Epithelial cell of prostate (primary cell): ENCODE results near the gene ELOVL2.

Experiments
- DNase-seq: peaks from one replicate; pipeline ENCODE4 v3.0.0-alpha.2; 2011; ENCODE audit warnings: low read depth, low spot score
- H3K27ac ChIP-seq: fragments of 450-650 bp; 2 replicates; pipeline ENCODE4 v1.5.1; 2017; ENCODE audit warnings: mild to moderate bottlenecking

Gene ELOVL2

DNA sequence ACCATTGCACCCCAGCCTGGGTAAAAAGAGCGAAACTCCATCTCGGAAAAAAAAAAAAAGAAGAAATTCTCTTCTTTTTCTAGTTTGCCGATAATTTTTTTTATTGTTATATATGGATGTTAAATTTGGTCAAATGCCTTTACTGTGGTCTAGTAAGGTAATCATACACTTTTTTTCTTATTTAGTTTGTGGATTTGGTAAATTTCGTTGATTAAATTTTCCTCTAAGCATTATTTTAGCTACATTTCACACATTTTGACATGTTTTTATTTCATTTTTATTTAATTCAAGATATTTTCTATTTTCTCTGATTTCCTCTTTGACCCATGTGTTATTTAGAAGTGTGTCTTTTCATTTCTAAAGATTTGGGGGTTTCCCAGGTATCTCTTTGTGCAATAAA is 18.0 kb upstream of the ELOVL2 start:
- no peak for DNase-seq

DNA sequence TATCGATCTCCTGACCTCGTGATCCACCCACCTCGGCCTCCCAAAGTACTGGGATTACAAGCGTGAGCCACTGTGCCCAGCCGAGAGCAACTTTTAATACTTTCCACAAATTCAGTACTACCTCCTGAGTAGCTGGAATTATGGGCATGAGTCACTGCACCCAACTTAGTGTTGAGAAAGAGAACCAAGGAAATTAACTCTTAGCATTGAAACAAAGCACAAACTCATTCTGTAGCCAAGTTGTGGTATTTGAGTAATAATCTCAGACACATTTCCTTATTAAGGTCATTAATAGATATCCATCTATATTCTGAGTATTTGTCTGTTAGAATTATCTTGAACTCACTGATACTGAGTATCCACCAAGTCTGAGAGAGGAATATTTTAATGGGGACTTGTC is 14.3 kb upstream of the ELOVL2 start:
- H3K27ac ChIP-seq = no peak overlapping the region
- no peak for DNase-seq

More for the DNA sequence above, 18.0 kb upstream of the ELOVL2 start:
- no peak overlapping the region for H3K27ac ChIP-seq

DNA sequence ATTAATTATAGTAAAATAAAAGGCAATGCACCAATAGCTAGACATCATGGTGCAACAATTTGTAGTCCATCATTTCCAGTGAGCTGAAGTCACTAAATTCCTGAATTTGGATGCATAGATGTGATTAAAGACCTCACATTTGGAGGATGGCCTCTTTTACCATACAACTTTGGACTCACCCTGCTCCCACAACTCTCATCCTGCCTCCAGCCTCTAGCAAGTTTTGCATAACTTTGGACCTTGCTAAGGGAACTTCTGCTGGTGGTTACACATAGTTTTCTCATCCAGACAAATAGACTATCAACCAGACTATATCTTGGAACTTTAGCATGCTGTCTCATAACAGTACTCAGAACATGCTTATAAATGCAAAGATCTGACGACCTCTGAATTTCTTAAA is 12.8 kb upstream of the ELOVL2 start:
- DNase-seq = no peak
- H3K27ac ChIP-seq = no peak overlapping the region

DNA sequence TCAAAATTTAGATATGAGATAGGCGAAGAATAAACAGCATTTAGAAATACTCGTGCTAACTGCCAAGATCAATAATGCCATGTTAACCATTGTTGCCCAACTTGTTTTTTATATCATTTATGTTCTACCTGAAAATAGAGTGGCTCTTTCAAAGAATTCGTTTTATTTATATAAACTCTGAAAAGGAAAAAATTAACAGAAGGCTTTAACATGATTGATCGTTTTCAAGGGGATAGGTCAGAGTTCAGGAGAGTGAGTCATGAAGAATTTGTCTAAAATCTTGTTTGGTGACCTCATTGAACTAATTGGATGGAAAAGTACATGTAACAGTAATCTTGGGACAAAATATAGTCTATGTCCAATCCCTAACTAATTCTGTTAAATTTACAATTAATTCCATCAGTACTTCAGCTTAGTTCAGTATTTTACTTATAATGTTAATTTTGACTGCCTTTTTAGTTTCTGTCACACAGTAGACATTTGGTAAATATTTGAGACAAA is 11.1 kb upstream of the ELOVL2 start:
- no peak overlapping the region for H3K27ac ChIP-seq
- DNase-seq = no peak

DNA sequence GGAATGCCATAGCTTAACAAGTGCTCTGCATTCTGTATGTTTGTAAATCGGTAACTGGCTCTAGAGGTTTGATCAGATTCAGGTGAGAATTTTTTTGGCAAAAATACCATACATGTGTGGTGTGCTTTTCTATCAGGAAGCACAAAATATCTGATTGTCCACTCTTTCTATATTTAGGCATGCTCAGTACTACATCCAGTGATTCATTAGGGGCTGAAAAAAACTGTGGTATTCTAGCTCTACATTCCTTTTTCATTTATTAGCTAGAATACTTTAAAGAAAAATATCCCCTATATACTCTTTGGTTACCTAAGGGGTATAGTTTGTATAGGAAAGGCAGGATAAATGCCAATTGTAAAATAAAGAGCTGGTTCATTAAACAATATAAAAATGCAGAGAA is 10.6 kb upstream of the ELOVL2 start:
- no peak for DNase-seq
- no peak overlapping the region for H3K27ac ChIP-seq

DNA sequence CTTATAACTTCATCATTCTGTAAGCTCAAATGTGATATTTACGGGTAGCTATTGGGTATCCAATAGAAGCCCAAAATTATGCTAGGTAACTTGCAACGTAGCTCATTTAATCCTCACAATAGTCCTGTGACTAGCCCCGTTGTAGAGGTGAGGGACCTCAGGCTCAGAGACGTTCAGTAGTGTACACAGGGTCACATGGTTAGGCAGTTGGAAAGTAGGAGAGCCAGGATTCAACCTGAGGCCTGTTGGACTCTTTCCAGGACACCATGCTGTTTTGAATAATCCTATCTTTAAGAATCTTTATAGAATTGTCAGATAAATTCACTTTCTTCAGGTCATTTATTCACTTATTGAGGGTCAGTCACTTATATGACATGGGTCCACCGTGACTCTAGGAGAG is 9.2 kb upstream of the ELOVL2 start:
- H3K27ac ChIP-seq = no peak overlapping the region
- DNase-seq = no peak

DNA sequence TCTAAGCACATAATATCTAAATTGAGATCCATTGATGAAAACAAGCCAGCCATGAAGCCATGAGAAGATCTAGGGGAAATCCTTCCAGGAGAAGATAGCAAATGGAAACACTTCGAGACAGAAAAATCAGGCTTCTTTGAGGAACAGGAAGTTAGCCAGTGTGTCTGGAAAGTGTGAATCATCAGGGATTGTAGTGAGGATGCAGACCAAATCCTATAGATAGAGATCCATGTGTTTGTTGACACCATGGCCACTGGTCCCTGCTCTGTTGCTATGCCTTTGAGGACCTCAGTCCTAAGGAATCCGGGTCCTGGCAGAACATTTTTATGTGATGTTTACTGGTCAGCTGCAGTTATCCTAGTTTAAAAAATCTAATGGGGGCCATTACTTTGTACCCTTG is 6.6 kb upstream of the ELOVL2 start:
- no peak for DNase-seq
- H3K27ac ChIP-seq = no peak overlapping the region

DNA sequence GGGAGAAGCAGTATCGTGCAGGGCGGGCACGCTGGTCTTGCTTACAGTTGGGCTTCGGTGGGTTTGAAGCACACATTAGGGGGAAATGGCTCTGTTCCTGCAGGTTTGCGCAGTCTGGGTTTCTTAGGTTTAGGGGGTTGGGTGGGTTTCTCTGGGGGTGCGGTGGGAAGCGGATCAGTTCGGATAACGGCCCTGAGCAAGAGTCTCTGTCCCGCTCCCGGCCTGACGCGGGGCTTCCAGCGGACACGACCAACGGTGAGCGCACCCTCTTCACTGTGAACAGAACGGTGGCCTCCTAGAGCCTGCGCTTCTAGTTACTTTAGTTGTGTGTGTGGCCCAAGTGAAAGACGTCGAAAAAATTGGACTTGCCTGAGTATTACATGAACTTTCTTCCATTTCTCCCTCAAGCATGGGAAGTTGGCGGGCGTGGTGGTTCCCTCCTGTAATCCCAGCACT is 635 bp upstream of the ELOVL2 start:
- DNase-seq = no peak
- H3K27ac ChIP-seq = no peak overlapping the region

DNA sequence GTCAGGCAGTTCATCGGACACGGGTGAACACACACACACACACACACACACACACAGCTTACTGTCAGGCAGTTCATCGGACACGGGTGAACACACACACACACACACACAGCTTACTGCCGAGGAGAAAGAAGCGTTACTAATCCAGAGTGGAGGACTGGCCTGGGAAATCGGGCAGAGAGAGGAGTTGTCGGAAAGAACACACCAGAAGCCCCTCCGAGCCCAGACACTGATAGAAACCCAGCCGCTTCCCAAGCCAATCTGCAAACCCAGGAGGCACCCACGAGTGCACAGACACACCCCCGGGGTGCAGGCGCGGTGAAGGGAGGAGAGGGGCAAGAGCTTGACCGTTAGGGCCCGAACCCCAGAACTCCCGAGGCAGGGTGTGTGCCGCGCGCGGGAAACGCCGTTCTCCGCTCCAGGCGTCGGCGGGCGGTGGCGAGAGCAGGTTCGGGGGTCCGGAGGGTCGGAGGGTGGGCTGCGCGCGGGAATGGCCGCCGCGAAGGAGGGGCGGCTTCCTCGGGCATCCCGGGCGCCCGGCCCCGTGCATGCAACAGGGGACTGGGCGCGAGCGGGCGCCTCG is 636 bp downstream of the ELOVL2 start:
- no peak for DNase-seq

DNA sequence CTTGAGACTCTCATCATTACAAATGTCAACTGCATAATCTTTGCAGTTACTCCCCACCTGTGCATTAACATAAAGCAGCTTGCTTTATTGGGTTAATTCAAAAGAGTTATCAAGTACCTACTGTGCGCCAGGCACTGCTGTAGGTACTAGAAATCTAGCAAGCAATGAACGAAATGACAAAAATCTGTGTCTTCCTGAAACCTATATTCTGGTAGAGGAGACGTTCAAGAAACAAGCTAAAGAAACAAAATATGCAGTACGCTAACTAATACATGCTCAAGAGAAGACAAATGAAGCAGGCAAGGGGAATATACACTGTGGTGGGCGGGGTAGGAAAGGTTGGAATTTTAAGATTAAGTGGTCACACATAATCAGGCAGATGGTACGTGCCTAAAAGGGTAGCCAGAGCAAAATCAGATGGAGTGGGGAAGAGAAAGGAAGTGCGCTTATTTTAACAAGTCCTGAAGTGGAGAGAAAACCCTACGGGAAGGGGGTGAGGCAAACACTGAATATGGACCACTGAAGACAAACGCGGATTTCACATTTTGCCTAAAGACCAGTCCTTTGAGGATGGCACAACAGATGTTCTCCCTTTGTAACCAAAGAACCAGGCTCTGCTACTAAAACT is 1.2 kb downstream of the ELOVL2 start:
- no peak overlapping the region for H3K27ac ChIP-seq
- DNase-seq = no peak

More for the DNA sequence above, 636 bp downstream of the ELOVL2 start:
- no peak overlapping the region for H3K27ac ChIP-seq

DNA sequence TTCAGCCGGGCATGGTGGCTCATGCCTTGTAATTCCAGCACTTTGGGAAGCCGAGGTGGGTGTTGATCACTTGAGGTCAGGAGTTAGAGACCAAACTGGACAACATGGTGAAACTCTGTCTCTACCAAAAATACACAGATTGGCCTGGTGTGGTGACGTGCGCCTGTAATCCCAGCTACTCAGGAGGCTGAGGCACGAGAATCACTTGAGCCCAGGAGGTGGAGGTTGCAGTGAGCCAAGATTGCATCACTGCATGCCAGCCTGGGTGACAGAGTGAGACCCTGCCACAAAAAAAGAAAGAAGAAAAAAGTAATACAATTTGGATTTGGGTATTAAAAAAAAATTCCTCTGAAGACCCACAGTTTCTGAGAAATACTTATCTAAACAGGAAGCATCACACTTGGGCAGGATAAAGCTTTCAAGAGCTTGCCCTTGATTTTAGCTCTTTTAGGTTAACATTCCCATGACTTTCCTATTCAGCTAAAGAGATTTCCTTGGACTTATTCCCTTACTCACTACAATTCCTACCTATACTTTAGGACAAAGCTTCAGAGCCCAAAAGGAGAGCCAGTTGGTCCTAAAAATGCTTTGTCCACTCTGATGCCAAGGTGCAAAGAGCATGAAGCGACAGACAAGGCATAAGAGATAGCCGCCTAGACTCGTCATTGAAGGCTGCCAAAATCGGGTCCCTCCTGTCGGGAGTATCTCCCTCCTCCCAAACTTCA is 1.9 kb downstream of the ELOVL2 start:
- no peak for DNase-seq
- H3K27ac ChIP-seq = no peak overlapping the region

DNA sequence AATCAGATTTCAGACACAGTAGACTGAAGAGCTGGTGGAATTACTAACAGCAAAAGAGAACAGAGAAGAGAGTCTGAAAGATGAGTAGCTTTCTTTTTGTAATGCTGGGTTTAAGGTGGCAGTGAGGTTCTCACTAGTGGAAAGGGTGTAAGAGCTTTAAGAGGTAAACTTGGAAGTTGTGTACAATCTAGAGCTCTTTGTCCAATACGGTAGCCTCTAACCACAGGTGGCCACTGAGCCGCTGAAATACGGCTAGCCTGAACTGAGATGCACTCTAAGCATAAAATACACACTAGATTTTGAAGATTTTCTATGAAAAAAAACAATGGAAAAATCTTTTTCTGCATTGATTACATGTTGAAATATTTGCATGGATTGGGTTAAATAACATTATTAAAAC is 4.0 kb downstream of the ELOVL2 start:
- H3K27ac ChIP-seq = no peak overlapping the region
- no peak for DNase-seq

DNA sequence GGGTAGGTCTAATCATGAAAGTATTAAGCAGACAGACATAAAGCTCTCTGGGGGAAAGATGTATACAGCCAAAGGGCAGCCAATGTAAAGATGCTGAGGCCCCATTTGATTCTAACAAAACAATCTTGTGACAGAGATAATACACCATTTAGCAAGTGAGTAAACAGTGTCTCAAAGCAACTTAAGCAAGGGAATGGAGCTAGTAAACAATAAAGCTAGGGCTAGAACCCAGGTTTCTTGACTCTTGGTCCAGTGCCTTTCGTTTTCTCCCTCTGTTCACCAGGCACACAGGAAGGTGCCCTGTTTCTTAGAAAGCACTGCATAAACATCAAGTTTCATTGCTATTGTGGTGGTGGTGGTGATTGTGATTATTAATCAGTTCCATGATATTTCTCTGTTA is 5.1 kb downstream of the ELOVL2 start:
- DNase-seq = no peak
- H3K27ac ChIP-seq = no peak overlapping the region

DNA sequence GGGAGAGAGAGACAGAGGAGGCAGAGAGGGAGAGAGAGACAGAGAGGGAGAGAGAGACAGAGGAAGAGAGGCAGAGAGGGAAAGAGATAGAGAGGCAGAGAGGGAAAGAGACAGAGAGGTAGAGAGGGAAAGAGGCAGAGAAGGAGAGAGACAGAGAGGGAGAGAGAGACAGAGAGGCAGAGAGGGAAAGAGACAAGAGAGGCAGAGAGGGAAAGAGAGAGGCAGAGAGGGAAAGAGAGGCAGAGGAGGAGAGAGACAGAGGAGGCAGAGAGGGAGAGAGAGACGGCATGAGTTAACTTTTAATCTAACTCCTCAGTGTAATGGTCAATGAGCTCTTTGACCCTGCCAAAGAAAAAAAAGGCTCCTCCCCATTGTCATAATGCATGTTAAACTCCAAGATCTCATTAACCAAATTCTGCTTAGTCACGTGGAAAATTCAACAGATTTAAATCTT is 7.1 kb downstream of the ELOVL2 start:
- H3K27ac ChIP-seq = no peak overlapping the region
- DNase-seq = no peak

DNA sequence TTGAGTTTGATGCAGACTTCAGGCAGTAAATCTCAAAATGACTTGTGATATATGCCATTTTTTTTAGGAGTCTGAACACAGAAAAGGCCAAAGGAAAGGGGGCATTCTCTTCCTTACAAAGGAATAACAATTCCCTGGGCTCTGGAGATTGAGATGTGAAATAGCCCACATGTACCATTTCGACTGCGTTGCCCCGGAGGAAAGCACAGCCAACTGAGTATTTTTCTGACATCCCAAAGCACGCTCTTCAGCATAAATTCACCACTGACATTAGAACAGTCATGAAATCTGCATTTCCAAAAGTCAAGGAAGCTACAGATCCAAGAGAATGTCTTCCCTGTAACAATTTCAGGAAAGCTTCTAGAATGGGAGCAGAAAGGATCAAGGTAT is 7.8 kb downstream of the ELOVL2 start:
- H3K27ac ChIP-seq = no peak overlapping the region
- no peak for DNase-seq

DNA sequence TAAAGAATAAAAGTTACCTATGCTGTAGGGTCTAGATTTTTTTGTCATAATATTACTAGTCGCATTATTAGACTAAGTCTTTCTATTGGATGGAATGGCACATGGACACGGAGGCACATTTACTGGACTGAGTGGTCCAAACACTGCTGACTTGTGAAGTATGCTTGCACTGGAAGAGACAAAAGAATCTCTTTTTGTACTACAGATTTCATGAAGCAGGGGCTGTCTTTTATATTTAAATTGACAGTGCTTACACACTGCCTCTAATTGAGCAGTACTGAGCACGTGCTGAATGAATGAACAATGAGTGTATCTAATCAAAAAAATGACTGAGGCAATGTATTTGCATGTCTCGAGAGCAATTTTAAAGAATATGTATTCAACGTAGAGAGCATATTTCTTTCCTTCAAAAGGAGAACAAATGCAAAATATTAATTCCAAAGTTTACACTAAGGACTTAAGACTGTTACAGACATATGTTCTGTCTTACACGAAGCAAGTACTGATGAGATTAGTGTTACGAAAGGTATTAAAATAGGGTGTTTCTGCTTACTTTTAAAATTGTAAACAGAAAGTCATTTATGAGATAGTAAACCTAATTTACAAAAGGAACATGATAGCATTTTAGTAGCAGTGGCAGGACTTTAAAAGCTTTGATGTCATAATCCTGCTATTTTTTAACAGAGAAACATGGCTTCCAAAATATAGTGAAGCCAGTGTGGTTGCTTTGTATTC is 8.3 kb downstream of the ELOVL2 start:
- H3K27ac ChIP-seq = no peak overlapping the region
- no peak for DNase-seq

DNA sequence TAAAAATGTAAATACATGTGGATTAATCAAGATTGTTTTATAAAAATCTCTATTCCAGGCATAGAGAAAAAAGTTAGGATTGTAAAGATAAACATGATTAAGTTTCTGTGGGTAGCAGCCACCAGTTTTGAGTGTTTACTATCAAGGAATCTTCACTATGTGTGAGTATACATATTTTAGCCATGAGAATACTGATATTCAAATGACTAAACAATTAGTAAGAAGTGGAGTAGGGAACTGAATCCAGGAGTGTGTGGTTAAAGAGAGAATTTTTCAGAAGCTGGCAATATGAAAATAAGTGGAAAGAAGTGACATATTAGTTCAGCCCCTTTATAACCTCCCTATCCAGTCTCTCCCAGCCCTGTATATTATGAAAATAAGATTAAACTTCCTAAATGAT is 10.3 kb downstream of the ELOVL2 start:
- H3K27ac ChIP-seq = no peak overlapping the region
- DNase-seq = no peak

DNA sequence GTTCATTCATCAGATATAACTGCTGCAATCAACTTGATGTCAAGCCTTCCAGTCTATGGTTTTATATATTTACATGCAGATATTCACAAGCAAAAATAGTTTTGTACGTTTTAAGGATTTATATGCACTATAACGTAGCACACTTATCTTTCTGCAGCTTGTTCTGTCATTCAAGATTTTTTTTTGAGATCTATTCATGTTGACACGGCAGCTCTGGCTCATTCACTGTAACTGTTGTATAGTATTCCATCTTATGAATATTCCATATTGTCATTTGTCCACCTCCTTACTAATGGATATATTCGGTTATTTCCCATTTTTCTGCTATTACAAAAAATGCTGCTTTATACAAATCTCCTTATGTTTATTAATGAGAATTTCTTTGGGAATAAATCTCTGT is 13.2 kb downstream of the ELOVL2 start:
- H3K27ac ChIP-seq = no peak overlapping the region
- no peak for DNase-seq

DNA sequence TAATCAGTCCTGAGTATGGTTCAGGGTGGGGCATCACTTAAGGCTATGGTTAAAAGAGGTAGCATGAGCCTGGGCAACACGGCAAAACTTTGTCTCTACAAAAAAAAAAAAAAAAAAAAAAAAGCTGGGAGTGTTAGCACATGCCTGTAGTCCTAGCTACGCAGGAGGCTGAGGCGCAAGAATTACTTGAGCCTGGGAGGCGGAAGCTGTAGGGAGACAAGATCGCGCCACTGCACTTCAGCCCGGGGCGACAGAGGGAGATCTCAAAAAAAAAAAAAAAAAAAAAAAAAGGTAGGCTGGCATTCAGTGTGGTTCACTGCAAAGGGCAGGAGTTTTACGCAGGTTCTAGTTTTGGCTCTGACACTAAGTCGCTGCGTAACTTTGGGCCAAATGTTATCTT is 15.1 kb downstream of the ELOVL2 start:
- DNase-seq = no peak
- H3K27ac ChIP-seq = no peak overlapping the region

DNA sequence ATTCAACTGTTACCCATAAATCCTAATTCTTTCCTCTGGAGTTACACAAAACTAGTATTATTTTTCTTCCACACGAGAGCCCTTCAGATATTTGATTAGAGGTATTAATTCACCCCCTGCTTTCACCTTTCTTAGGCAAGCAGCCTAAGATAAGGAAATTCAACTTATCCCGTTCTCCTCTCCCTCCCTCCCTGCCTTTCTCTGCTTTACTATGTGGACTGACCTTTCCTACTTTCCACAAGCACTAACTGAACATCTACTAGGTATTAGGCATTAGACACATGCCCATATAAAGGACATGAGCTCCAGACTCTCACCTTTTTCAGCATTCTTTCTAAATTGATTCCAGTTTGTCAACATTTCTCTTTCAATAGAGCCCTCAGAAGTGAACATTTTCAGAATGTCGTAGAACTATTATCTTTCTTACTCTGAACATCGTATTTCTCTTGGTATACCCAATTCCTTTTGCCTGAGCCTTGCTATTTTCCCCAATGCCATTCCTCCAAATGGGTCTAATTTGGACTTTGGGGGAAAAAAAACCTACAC is 16.5 kb downstream of the ELOVL2 start:
- H3K27ac ChIP-seq = no peak overlapping the region
- no peak for DNase-seq
